CD14-positive monocyte (primary cell): ENCODE data around the gene LRRN2. TPM values are rescaled to one million over a fixed set of nuclear protein-coding genes. Genes with fewer than 3 reads are reported as not detected.

Experiments used
- DNase-seq, 3 donors: peaks; one replicate each; pipeline ENCODE4 v3.0.0-alpha.2; 2011 to 2022
- H2AFZ ChIP-seq: 2 replicates; pipeline ENCODE4 v1.6.0; 2012; ENCODE audit warnings: mild to moderate bottlenecking, low read depth, low read length, inconsistent platforms; ENCODE audit not compliant: insufficient read depth, poor library complexity, severe bottlenecking
- H3K27ac ChIP-seq, 2 donors: 1 replicate in 1 of 2; 2 replicates in 1 of 2; pipeline ENCODE4 v1.5.1; 2012 to 2013; ENCODE audit warnings: low read length in 2 of 2, control low read depth in 1 of 2, inconsistent platforms in 1 of 2, low read depth in 1 of 2, mild to moderate bottlenecking in 1 of 2
- H3K27me3 ChIP-seq, 2 donors: one replicate each; pipeline versions ENCODE4 v1.6.0 to v1.6.1; 2011 to 2013; ENCODE audit warnings: low read length in 2 of 2; ENCODE audit not compliant: control insufficient read depth in 2 of 2, insufficient read depth in 2 of 2
- H3K36me3 ChIP-seq, 2 donors: replicated peaks in 1 of 2; 1 replicate in 1 of 2; 2 replicates in 1 of 2; pipeline versions ENCODE4 v1.5.1 to v1.6.1; 2012 to 2013; ENCODE audit warnings: low read length in 2 of 2, control low read depth in 1 of 2, inconsistent platforms in 1 of 2, mild to moderate bottlenecking in 1 of 2; ENCODE audit not compliant: insufficient read depth in 2 of 2, control insufficient read depth in 1 of 2
- H3K4me1 ChIP-seq, 2 donors: 1 replicate in 1 of 2; 2 replicates in 1 of 2; pipeline versions ENCODE4 v1.5.1 to v1.6.1; 2012 to 2013; ENCODE audit warnings: low read length in 2 of 2, control low read depth in 1 of 2, inconsistent platforms in 1 of 2, mild to moderate bottlenecking in 1 of 2, moderate library complexity in 1 of 2; ENCODE audit not compliant: insufficient read depth in 2 of 2, control insufficient read depth in 1 of 2
- H3K4me2 ChIP-seq: replicated peaks from 2 replicates; pipeline ENCODE3; 2012; ENCODE audit warnings: low read length, moderate library complexity, mild to moderate bottlenecking; ENCODE audit not compliant: poor library complexity, severe bottlenecking; ENCODE audit errors: extremely low read depth
- H3K4me3 ChIP-seq, 3 experiments: fragments of 200-600 bp in 1 of 3; sonication (generic) in 1 of 3; replicated peaks in 1 of 3; 1 replicate in 2 of 3; 2 replicates in 1 of 3; pipeline ENCODE4 v1.5.1; 2011 to 2013; ENCODE audit warnings: low read length in 3 of 3, mild to moderate bottlenecking in 3 of 3, control low read depth in 2 of 3, low read depth in 2 of 3, inconsistent platforms in 1 of 3, moderate library complexity in 1 of 3
- H3K79me2 ChIP-seq: 2 replicates; pipeline ENCODE4 v1.6.0; 2012; ENCODE audit warnings: mild to moderate bottlenecking, control low read depth, inconsistent platforms, low read length, moderate library complexity; ENCODE audit not compliant: insufficient read depth
- H3K9ac ChIP-seq: 2 replicates; pipeline ENCODE4 v1.6.0; 2017; ENCODE audit warnings: low read length, mild to moderate bottlenecking; ENCODE audit not compliant: insufficient read depth, poor library complexity, severe bottlenecking
- H3K9me3 ChIP-seq, 2 donors: replicated peaks in 1 of 2; 1 replicate in 1 of 2; 2 replicates in 1 of 2; pipeline versions ENCODE4 v1.5.1 to v1.6.1; 2012 to 2013; ENCODE audit warnings: low read length in 2 of 2, control low read depth in 1 of 2; ENCODE audit not compliant: control insufficient read depth in 1 of 2, insufficient read depth in 1 of 2
- H4K20me1 ChIP-seq: 2 replicates; pipeline ENCODE4 v1.6.0; 2012; ENCODE audit warnings: mild to moderate bottlenecking, low read length, control low read depth, moderate library complexity; ENCODE audit not compliant: insufficient read depth
- H3K27ac Mint-ChIP-seq, 7 donors: one replicate each; pipeline ENCODE4 v1.8.0; 2020; ENCODE audit warnings: mild to moderate bottlenecking in 7 of 7, mixed read lengths in 7 of 7, moderate library complexity in 6 of 7, inconsistent platforms in 2 of 7
- H3K27me3 Mint-ChIP-seq, 3 donors: one replicate each; pipeline ENCODE4 v1.8.0; 2021 to 2022; ENCODE audit warnings: low read depth in 3 of 3, mild to moderate bottlenecking in 3 of 3, mixed read lengths in 3 of 3, moderate library complexity in 3 of 3, inconsistent platforms in 1 of 3
- H3K36me3 Mint-ChIP-seq, 2 donors: one replicate each; pipeline ENCODE4 v1.8.0; 2020; ENCODE audit warnings: mixed read lengths in 2 of 2, inconsistent platforms in 1 of 2, mild to moderate bottlenecking in 1 of 2
- H3K4me1 Mint-ChIP-seq: one replicate; pipeline ENCODE4 v1.8.0; 2020; ENCODE audit warnings: mild to moderate bottlenecking, mixed read lengths
- H3K4me3 Mint-ChIP-seq, 2 donors: one replicate each; pipeline ENCODE4 v1.8.0; 2020; ENCODE audit warnings: mild to moderate bottlenecking in 2 of 2, mixed read lengths in 2 of 2, moderate library complexity in 1 of 2
- H3K9me3 Mint-ChIP-seq, 7 donors: one replicate each; pipeline ENCODE4 v1.8.0; 2020 to 2022; ENCODE audit warnings: mixed read lengths in 7 of 7, mild to moderate bottlenecking in 6 of 7, moderate library complexity in 6 of 7, inconsistent platforms in 2 of 7
- WGBS: methylation state at CpG from one replicate; pipeline ENCODE4 v1.1.5; 2013; ENCODE audit warnings: missing lambda C conversion rate; ENCODE audit not compliant: insufficient coverage; 5-methylcytosine and 5-hydroxymethylcytosine counted together
- intact Hi-C, 2 donors: fragments of 100-400 bp; cut with micrococcal nuclease; formaldehyde crosslinking; loops; one replicate each; pipeline versions ENCODE4 v1.15.0 to v1.15.1; 2023
- polyA plus RNA-seq, 3 donors: library from polyadenylated mRNA; depleted of rRNA in 1 of 3; unstranded in 2 of 3; stranded (reverse) in 1 of 3; fragments of 300-500 nt in 2 of 3; fragments of >200 nt in 1 of 3; fragmentation: Illumina TruSeq in 2 of 3; gene quantifications; 1 replicate in 2 of 3; 2 replicates in 1 of 3; pipeline ENCODE4 v1.2.3, GENCODE V29; 2012 to 2021
- TF ChIP-seq, protein P1 (sequence below): fragments of 200-600 bp; IDR thresholded peaks from one replicate; pipeline ENCODE4 v1.8.0; 2022; ENCODE audit warnings: antibody characterized with exemption, mild to moderate bottlenecking

LRRN2 gene
- polyA plus RNA-seq, 3 donors = not detected

DNA sequence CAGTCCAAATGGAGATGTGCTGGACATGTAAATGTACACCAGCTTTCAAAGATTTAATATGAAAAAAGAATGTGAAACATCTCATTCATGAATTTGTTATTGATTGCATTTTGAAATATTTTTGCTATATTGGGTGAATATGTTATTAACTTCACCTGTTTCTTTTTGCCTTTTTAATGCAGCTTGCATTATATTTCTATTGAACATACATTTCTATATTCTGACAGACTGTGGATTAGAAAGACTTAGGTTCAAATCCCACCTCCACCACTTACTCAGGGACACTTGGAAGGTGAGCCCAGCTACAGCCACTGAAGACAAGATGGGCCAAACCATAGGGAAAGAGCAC, 37.8 kb downstream of the LRRN2 start:
- no peak for DNase-seq
- no peaks in the 10 kb centered on the region for H3K36me3 ChIP-seq
- H3K27me3 ChIP-seq = peaks cover 0 to 17% of the 10 kb centered on the region in 2 donors
- peaks cover 15 to 33% (median 18%) of the 10 kb centered on the region in 3 donors for H3K27me3 Mint-ChIP-seq
- peaks cover 7% of the 10 kb centered on the region for H3K4me1 Mint-ChIP-seq
- H3K27ac ChIP-seq = no peak overlapping the region
- no peak overlapping the region for H2AFZ ChIP-seq
- H3K9me3 ChIP-seq = no peaks in the 10 kb centered on the region
- no peak overlapping the region for H3K9ac ChIP-seq
- TF ChIP-seq, protein P1, sequence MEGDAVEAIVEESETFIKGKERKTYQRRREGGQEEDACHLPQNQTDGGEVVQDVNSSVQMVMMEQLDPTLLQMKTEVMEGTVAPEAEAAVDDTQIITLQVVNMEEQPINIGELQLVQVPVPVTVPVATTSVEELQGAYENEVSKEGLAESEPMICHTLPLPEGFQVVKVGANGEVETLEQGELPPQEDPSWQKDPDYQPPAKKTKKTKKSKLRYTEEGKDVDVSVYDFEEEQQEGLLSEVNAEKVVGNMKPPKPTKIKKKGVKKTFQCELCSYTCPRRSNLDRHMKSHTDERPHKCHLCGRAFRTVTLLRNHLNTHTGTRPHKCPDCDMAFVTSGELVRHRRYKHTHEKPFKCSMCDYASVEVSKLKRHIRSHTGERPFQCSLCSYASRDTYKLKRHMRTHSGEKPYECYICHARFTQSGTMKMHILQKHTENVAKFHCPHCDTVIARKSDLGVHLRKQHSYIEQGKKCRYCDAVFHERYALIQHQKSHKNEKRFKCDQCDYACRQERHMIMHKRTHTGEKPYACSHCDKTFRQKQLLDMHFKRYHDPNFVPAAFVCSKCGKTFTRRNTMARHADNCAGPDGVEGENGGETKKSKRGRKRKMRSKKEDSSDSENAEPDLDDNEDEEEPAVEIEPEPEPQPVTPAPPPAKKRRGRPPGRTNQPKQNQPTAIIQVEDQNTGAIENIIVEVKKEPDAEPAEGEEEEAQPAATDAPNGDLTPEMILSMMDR = no peak
- intact Hi-C loops = no loop called here
- no peaks in the 10 kb centered on the region for H3K36me3 Mint-ChIP-seq
- H4K20me1 ChIP-seq = no peaks in the 10 kb centered on the region
- no peaks in the 10 kb centered on the region for H3K4me1 ChIP-seq
- H3K4me2 ChIP-seq = no peak overlapping the region
- no peaks in the 10 kb centered on the region for H3K79me2 ChIP-seq
- H3K9me3 Mint-ChIP-seq = peaks cover 0 to 3% (median 0%) of the 10 kb centered on the region in 7 donors
- H3K27ac Mint-ChIP-seq = no peak overlapping the region
- H3K4me3 Mint-ChIP-seq = no peak overlapping the region
- H3K4me3 ChIP-seq = no peak overlapping the region

DNA sequence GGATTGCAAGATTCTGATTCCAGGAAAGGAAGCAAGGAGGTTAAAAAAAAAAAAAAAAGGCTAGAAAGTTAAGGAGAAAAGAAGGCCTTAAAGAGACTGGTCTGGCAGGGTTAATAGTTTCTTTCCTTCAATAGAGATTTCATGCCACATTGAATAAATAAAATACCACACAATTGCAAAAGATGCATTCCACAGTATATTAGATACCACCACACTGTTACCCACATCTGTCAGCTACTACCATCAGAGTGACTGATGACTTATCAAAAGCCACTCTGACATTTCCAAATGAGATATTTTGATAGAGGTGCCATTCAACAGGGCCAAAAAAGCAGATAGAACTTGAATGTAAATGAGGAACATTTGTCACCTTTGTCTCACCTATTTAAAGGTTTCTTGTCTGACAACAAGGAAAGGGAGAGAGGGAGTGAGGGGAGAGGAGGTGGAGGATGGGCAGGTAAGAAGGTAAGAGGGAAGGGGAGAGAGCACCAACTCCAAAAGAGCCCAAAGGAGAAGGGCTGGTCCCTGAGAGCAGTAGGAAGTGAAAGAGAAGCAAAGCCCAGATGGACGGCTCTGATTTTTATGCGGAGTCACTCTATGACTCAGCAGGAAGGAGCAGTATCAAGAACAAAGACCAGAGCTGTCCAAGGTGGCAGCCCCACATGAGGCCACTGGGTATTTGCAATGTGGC, 38.3 kb downstream of the LRRN2 start:
- TF ChIP-seq, protein P1 = no peak
- Mint-ChIP-seq H3K9me3 (peaks cover 0 to 3% (median 0%) of the 10 kb centered on the region in 7 donors), H3K4me3 (no peak overlapping the region), H3K27me3 (peaks cover 12 to 29% (median 19%) of the 10 kb centered on the region in 3 donors), H3K27ac (no peak overlapping the region), H3K4me1 (peaks cover 7% of the 10 kb centered on the region), H3K36me3 (no peaks in the 10 kb centered on the region)
- Histone ChIP-seq H3K4me2 (no peak overlapping the region), H3K27me3 (peaks cover 0 to 13% of the 10 kb centered on the region in 2 donors), H4K20me1 (no peaks in the 10 kb centered on the region), H3K27ac (no peak overlapping the region), H3K9me3 (no peaks in the 10 kb centered on the region), H2AFZ (no peak overlapping the region), H3K9ac (no peak overlapping the region), H3K4me3 (no peak overlapping the region), H3K36me3 (no peaks in the 10 kb centered on the region), H3K4me1 (no peaks in the 10 kb centered on the region), H3K79me2 (no peaks in the 10 kb centered on the region)
- WGBS = 0% methylated on average over 2 of the region's 2 CpGs
- DNase-seq = peak; percentile 8 to 26 (median 10)
- intact Hi-C loops = no loop called here
